ENCODE measurements around the gene OPHN1. TPM values are rescaled to one million over a fixed set of nuclear protein-coding genes. Genes with fewer than 3 reads are reported as not detected.

The OPHN1 gene
- total RNA-seq, 1 donor from 2014 or later = 7.8 TPM

DNA sequence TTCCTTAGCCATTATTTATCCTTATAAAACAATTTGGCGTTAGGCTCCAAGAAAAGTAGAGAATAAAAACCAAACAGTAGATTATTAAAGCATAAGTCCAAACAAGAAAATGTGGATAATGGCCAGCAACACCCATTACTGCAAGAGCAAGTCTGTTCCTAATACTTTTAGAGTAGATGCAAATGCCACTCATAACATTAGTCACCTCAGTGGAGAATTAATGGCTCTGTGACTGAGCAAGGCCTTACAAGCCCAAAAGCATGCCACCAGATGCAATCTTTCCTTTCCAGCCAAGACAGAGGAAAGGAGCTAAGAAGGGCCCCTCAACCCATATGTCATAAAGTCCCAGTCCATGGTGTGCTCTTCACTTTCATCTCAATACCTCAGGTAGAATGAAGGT is 373.8 kb downstream of the OPHN1 start:
- no peak for DNase-seq
- H3K36me3 Mint-ChIP-seq (ENCODE audit: unreplicated experiment) = no peaks in the 10 kb centered on the region
- H3K9me3 Mint-ChIP-seq (ENCODE audit: unreplicated experiment) = peaks cover 2% of the 10 kb centered on the region
- TF ChIP-seq, protein P1, sequence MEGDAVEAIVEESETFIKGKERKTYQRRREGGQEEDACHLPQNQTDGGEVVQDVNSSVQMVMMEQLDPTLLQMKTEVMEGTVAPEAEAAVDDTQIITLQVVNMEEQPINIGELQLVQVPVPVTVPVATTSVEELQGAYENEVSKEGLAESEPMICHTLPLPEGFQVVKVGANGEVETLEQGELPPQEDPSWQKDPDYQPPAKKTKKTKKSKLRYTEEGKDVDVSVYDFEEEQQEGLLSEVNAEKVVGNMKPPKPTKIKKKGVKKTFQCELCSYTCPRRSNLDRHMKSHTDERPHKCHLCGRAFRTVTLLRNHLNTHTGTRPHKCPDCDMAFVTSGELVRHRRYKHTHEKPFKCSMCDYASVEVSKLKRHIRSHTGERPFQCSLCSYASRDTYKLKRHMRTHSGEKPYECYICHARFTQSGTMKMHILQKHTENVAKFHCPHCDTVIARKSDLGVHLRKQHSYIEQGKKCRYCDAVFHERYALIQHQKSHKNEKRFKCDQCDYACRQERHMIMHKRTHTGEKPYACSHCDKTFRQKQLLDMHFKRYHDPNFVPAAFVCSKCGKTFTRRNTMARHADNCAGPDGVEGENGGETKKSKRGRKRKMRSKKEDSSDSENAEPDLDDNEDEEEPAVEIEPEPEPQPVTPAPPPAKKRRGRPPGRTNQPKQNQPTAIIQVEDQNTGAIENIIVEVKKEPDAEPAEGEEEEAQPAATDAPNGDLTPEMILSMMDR (IDR thresholded peaks at IDR 0.05; ENCODE audit: partially characterized antibody, unreplicated experiment) = no peak
- H3K27ac Mint-ChIP-seq (ENCODE audit: unreplicated experiment) = no peak overlapping the region
- H3K4me3 Mint-ChIP-seq (ENCODE audit: unreplicated experiment) = no peak overlapping the region
- H3K4me1 Mint-ChIP-seq (ENCODE audit: low read depth, unreplicated experiment) = no peaks in the 10 kb centered on the region
- no peaks in the 10 kb centered on the region for H3K27me3 Mint-ChIP-seq (ENCODE audit: unreplicated experiment)

DNA sequence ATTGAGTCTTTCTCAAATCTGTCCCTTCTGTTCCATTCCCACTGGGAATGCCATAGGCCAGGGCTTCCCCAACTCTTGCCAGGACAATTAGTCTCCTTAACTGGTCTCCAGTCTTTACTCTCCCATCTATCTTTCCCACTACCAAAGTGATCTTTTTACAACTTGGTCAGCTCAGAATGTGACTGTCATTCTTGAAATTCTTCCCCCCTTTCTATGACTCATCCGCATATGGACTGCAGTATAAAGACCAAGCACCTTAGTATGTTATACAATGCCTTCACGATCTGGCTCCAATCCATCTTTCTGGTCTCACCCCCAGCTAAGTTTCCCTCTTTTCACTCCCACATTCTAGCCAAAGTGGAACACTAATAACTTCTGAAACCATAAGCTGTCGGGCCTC is 383.8 kb downstream of the OPHN1 start:
- H3K4me3 Mint-ChIP-seq (ENCODE audit: unreplicated experiment) = no peak overlapping the region
- H3K36me3 Mint-ChIP-seq (ENCODE audit: unreplicated experiment) = no peaks in the 10 kb centered on the region
- H3K27me3 Mint-ChIP-seq (ENCODE audit: unreplicated experiment) = no peaks in the 10 kb centered on the region
- no peaks in the 10 kb centered on the region for H3K9me3 Mint-ChIP-seq (ENCODE audit: unreplicated experiment)
- no peaks in the 10 kb centered on the region for H3K4me1 Mint-ChIP-seq (ENCODE audit: low read depth, unreplicated experiment)
- no peak for DNase-seq
- H3K27ac Mint-ChIP-seq (ENCODE audit: unreplicated experiment) = no peak overlapping the region
- TF ChIP-seq, protein P1 (IDR thresholded peaks at IDR 0.05; ENCODE audit: partially characterized antibody, unreplicated experiment) = no peak

DNA sequence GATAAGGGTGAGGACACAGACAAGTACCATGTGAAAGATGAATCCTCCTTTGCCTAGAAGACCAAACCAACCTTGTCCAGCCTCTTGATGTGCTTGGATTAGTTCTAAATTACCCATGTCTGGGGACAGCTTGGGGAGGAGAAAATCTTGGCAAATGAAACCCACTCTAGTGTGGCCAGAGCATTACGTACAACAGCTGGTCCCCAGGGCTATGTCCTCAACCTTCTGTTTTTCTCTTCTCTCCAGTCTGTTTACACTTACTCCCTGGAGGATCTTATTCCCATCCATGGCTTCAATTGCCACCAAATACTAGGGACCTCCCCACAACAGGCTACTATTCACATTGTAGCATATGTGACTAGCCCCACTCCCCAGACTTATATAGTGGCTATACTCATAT is 384.5 kb downstream of the OPHN1 start:
- no peak for DNase-seq
- H3K27me3 Mint-ChIP-seq (ENCODE audit: unreplicated experiment) = no peaks in the 10 kb centered on the region
- no peaks in the 10 kb centered on the region for H3K4me1 Mint-ChIP-seq (ENCODE audit: low read depth, unreplicated experiment)
- H3K4me3 Mint-ChIP-seq (ENCODE audit: unreplicated experiment) = no peak overlapping the region
- no peaks in the 10 kb centered on the region for H3K36me3 Mint-ChIP-seq (ENCODE audit: unreplicated experiment)
- H3K27ac Mint-ChIP-seq (ENCODE audit: unreplicated experiment) = no peak overlapping the region
- H3K9me3 Mint-ChIP-seq (ENCODE audit: unreplicated experiment) = no peaks in the 10 kb centered on the region
- TF ChIP-seq, protein P1 (IDR thresholded peaks at IDR 0.05; ENCODE audit: partially characterized antibody, unreplicated experiment) = no peak

DNA sequence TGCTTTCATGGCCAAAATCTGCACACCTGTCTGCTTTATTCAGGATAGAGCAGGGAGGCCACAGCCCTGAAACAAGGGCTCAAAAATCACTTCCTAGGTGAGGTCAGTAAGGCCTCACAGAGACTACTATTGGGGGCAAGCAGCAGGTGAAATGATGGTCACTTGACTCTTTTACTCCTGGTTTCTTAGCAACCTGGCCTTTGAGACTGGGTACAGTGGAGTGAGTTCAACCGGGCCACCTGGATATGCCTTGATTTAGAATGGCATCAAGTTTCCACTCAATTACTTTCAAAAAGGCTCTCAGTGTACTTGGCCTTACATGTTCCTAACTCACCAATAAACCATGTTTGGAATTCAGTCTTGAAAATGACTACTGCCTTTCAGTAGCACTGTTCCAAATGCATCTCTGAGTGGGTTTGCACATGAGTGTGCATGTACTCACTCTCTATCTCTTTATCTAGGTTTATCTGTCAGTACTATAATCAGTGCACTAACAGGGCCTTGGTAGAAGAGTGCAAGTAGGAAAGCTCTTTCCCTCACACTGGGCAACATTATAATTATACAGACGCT is 388.2 kb downstream of the OPHN1 start:
- TF ChIP-seq, protein P1 (IDR thresholded peaks at IDR 0.05; ENCODE audit: partially characterized antibody, unreplicated experiment) = no peak
- no peak overlapping the region for H3K27ac Mint-ChIP-seq (ENCODE audit: unreplicated experiment)
- no peaks in the 10 kb centered on the region for H3K4me1 Mint-ChIP-seq (ENCODE audit: low read depth, unreplicated experiment)
- H3K36me3 Mint-ChIP-seq (ENCODE audit: unreplicated experiment) = no peaks in the 10 kb centered on the region
- DNase-seq = no peak
- H3K4me3 Mint-ChIP-seq (ENCODE audit: unreplicated experiment) = no peak overlapping the region
- H3K27me3 Mint-ChIP-seq (ENCODE audit: unreplicated experiment) = no peaks in the 10 kb centered on the region
- H3K9me3 Mint-ChIP-seq (ENCODE audit: unreplicated experiment) = no peaks in the 10 kb centered on the region

DNA sequence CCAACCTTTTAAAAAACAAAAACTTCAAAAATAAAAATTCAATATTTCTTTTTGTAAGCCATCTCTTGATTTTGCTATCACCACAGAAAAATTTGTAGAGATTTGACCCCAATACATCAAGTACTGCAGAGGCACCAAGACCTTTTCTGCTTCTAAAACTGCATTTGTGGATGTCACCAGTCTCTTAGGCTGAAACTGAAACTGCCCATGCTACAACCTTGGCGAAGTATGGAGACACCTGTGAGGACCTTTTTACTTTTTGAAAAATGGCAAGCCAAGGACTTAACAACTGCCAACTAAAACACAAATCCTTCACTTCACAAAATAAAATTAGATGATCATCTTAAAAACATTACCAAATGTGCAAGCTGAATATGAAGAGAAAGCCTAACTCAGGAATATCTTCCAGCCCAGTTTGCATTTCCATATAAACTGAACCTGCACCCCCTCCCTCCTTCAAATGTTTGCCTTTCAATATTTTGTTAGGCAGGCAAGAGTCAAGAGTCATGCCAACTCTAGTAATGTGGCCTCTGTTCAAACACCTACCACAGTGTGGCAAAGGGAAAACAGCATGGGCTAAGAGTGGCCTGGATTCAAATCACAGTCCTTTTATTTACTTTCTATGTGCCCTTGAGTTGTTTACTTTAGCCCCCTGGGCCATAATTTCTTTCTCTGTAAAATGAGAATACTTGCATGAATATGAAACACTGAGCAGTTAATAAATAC is 389.4 kb downstream of the OPHN1 start:
- Mint-ChIP-seq H3K27me3 (ENCODE audit: unreplicated experiment) (no peaks in the 10 kb centered on the region), H3K4me1 (ENCODE audit: low read depth, unreplicated experiment) (no peaks in the 10 kb centered on the region), H3K27ac (ENCODE audit: unreplicated experiment) (no peak overlapping the region), H3K9me3 (ENCODE audit: unreplicated experiment) (no peaks in the 10 kb centered on the region), H3K36me3 (ENCODE audit: unreplicated experiment) (no peaks in the 10 kb centered on the region), H3K4me3 (ENCODE audit: unreplicated experiment) (no peak overlapping the region)
- DNase-seq = no peak
- TF ChIP-seq, protein P1 (IDR thresholded peaks at IDR 0.05; ENCODE audit: partially characterized antibody, unreplicated experiment) = no peak
